H9 (cell line): ENCODE data around the gene CCL20. TPM values are rescaled to one million over a fixed set of nuclear protein-coding genes. Genes with fewer than 3 reads are reported as not detected.

Experiments
- DNase-seq: peaks from one replicate; pipeline ENCODE4 v3.0.0-alpha.2; 2017
- H2AFZ ChIP-seq: one replicate; pipeline ENCODE4 v1.6.1; 2013; ENCODE audit warnings: mild to moderate bottlenecking, low read length, control low read depth, moderate library complexity
- H2AK5ac ChIP-seq: 2 replicates; pipeline ENCODE4 v1.6.1; 2013; ENCODE audit warnings: low read length, control low read depth, mixed read lengths; ENCODE audit not compliant: insufficient read length
- H2BK120ac ChIP-seq: one replicate; pipeline ENCODE4 v1.6.1; 2013; ENCODE audit warnings: low read depth, mild to moderate bottlenecking, low read length, control low read depth, inconsistent platforms; ENCODE audit not compliant: poor library complexity, severe bottlenecking
- H2BK12ac ChIP-seq: 2 replicates; pipeline ENCODE4 v1.6.1; 2013; ENCODE audit warnings: low read length, control low read depth, mixed read lengths, low read depth; ENCODE audit not compliant: insufficient read length
- H2BK15ac ChIP-seq: 2 replicates; pipeline ENCODE4 v1.6.1; 2013; ENCODE audit warnings: low read depth, low read length, control low read depth
- H2BK20ac ChIP-seq: one replicate; pipeline ENCODE4 v1.6.1; 2013; ENCODE audit warnings: low read depth, mild to moderate bottlenecking, low read length, control low read depth, inconsistent platforms; ENCODE audit not compliant: poor library complexity, severe bottlenecking
- H2BK5ac ChIP-seq: 2 replicates; pipeline ENCODE4 v1.6.1; 2013; ENCODE audit warnings: low read length, control low read depth, mixed read lengths; ENCODE audit not compliant: insufficient read length
- H3K14ac ChIP-seq: 2 replicates; pipeline ENCODE4 v1.6.1; 2013; ENCODE audit warnings: low read length, control low read depth; ENCODE audit not compliant: insufficient read depth
- H3K18ac ChIP-seq: 2 replicates; pipeline ENCODE4 v1.6.1; 2013; ENCODE audit warnings: low read depth, mild to moderate bottlenecking, mixed read lengths, low read length, control low read depth; ENCODE audit not compliant: insufficient read length
- H3K23ac ChIP-seq: 2 replicates; pipeline ENCODE4 v1.6.1; 2013; ENCODE audit warnings: low read length, control low read depth, mixed read lengths, low read depth; ENCODE audit not compliant: insufficient read length
- H3K23me2 ChIP-seq: 2 replicates; pipeline ENCODE4 v1.6.1; 2013; ENCODE audit warnings: low read depth, mild to moderate bottlenecking, mixed read lengths, low read length, control low read depth; ENCODE audit not compliant: insufficient read length, poor library complexity, severe bottlenecking
- H3K27ac ChIP-seq: 2 replicates; pipeline ENCODE4 v1.5.1; 2013; ENCODE audit warnings: low read length, control low read depth, mixed read lengths, low read depth; ENCODE audit not compliant: insufficient read length
- H3K27me3 ChIP-seq: 2 replicates; pipeline ENCODE4 v1.6.1; 2013; ENCODE audit warnings: low read length, control low read depth, inconsistent platforms; ENCODE audit not compliant: insufficient read depth
- H3K4ac ChIP-seq: 2 replicates; pipeline ENCODE4 v1.6.1; 2013; ENCODE audit warnings: low read depth, mild to moderate bottlenecking, control low read depth, inconsistent platforms, low read length, moderate library complexity
- H3K4me1 ChIP-seq: 2 replicates; pipeline ENCODE4 v1.6.1; 2013; ENCODE audit warnings: low read length, control low read depth, inconsistent platforms; ENCODE audit not compliant: insufficient read depth
- H3K4me2 ChIP-seq: 2 replicates; pipeline ENCODE4 v1.6.1; 2013; ENCODE audit warnings: low read length, control low read depth, mixed read lengths; ENCODE audit not compliant: insufficient read length, insufficient read depth
- H3K56ac ChIP-seq: 2 replicates; pipeline ENCODE4 v1.6.1; 2013; ENCODE audit warnings: low read depth, mild to moderate bottlenecking, mixed read lengths, low read length, control low read depth; ENCODE audit not compliant: insufficient read length
- H3K79me1 ChIP-seq: 2 replicates; pipeline ENCODE4 v1.6.1; 2013; ENCODE audit warnings: low read depth, mild to moderate bottlenecking, moderate library complexity, low read length, control low read depth, inconsistent platforms; ENCODE audit not compliant: insufficient read depth, poor library complexity, severe bottlenecking
- H3K79me2 ChIP-seq: 2 replicates; pipeline ENCODE4 v1.6.1; 2013; ENCODE audit warnings: low read length, control low read depth, inconsistent platforms; ENCODE audit not compliant: insufficient read depth
- H3K9ac ChIP-seq: 2 replicates; pipeline ENCODE4 v1.6.1; 2013; ENCODE audit warnings: low read length, control low read depth, mixed read lengths; ENCODE audit not compliant: insufficient read length; ENCODE audit errors: extremely low read depth
- H3K9me3 ChIP-seq: one replicate; pipeline ENCODE4 v1.6.1; 2013; ENCODE audit warnings: low read depth, low read length, inconsistent platforms; ENCODE audit not compliant: control insufficient read depth
- H3T11ph ChIP-seq: one replicate; pipeline ENCODE4 v1.6.1; 2013; ENCODE audit warnings: mild to moderate bottlenecking, low read length, control low read depth, inconsistent platforms
- H4K20me1 ChIP-seq: one replicate; pipeline ENCODE4 v1.6.1; 2013; ENCODE audit not compliant: control insufficient read depth, insufficient read length, insufficient read depth
- H4K5ac ChIP-seq: 2 replicates; pipeline ENCODE4 v1.6.1; 2013; ENCODE audit warnings: low read depth, mild to moderate bottlenecking, mixed read lengths, low read length, control low read depth; ENCODE audit not compliant: insufficient read length
- H4K8ac ChIP-seq: replicated peaks from 2 replicates; pipeline ENCODE4 v1.6.1; 2013; ENCODE audit warnings: low read length, control low read depth, mixed read lengths, low read depth; ENCODE audit not compliant: insufficient read length
- H4K91ac ChIP-seq: 2 replicates; pipeline ENCODE4 v1.6.1; 2013; ENCODE audit warnings: low read depth, mild to moderate bottlenecking, moderate library complexity, mixed read lengths, low read length, control low read depth; ENCODE audit not compliant: insufficient read length
- H3K27ac Mint-ChIP-seq, 3 experiments: 2 replicates in 2 of 3; 3 replicates in 1 of 3; pipeline ENCODE4 v1.8.0; 2020 to 2021; ENCODE audit warnings: mixed read lengths in 3 of 3, mild to moderate bottlenecking in 1 of 3, moderate library complexity in 1 of 3
- H3K27me3 Mint-ChIP-seq: 2 replicates; pipeline ENCODE4 v1.8.0; 2021; ENCODE audit warnings: low read depth, mild to moderate bottlenecking, moderate library complexity, mixed read lengths
- H3K36me3 Mint-ChIP-seq, 3 experiments: 2 replicates in 2 of 3; 3 replicates in 1 of 3; pipeline ENCODE4 v1.8.0; 2020 to 2021; ENCODE audit warnings: low read depth in 3 of 3, mixed read lengths in 3 of 3; ENCODE audit not compliant: insufficient read depth in 1 of 3
- H3K4me1 Mint-ChIP-seq, 2 experiments: 2 replicates each; pipeline ENCODE4 v1.8.0; 2020; ENCODE audit warnings: mixed read lengths in 2 of 2
- H3K4me3 Mint-ChIP-seq, 2 experiments: 2 replicates in 1 of 2; 3 replicates in 1 of 2; pipeline ENCODE4 v1.8.0; 2020 to 2021; ENCODE audit warnings: mild to moderate bottlenecking in 2 of 2, mixed read lengths in 2 of 2, moderate library complexity in 1 of 2
- H3K9me3 Mint-ChIP-seq, 2 experiments: 2 replicates in 1 of 2; 3 replicates in 1 of 2; pipeline ENCODE4 v1.8.0; 2020; ENCODE audit warnings: mild to moderate bottlenecking in 2 of 2, mixed read lengths in 2 of 2, moderate library complexity in 1 of 2
- WGBS: extraction: QIAGEN DNeasy Blood & Tissue Kit; methylation state at CpG from one replicate; pipeline ENCODE4 v1.1.7; 2013; ENCODE audit warnings: missing lambda C conversion rate, low lambda C conversion rate, mixed read lengths; ENCODE audit not compliant: insufficient read length; ENCODE audit errors: extremely low coverage; 5-methylcytosine and 5-hydroxymethylcytosine counted together
- total RNA-seq: library from RNA; stranded (reverse); gene quantifications from 2 replicates; pipeline ENCODE4 v1.2.1, GENCODE V29; 2021
- TF ChIP-seq, protein P1 (sequence below): fragments of 200-600 bp; sonication (generic); conservative IDR thresholded peaks from 3 replicates; pipeline ENCODE4 v1.8.0; 2021; ENCODE audit warnings: antibody characterized with exemption, mild to moderate bottlenecking

Gene CCL20
- total RNA-seq, 1 experiment from 2014 or later: not detected

DNA sequence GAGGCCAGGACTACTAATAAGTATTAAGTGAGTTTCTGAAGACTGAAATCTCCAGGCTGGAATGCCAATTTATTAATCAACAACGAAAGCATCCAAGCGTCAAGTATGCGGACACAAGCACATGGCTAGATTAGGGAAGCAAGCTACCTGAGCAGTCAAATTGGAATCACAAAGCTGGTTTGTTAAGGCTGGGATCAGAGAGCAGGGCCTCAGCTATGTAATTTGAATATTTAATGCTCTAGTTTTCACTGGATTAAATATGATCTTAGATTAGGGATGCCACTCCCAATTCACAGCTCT, 5.7 kb downstream of the CCL20 start:
- H4K8ac ChIP-seq: no peak overlapping the region
- H2BK120ac ChIP-seq: no peak overlapping the region
- no peak overlapping the region for H2BK15ac ChIP-seq
- Mint-ChIP-seq H3K4me3 (no peak overlapping the region), H3K9me3 (no peaks in the 10 kb centered on the region; a peak in 1 of 5 replicates), H3K27ac (no peak overlapping the region), H3K4me1 (peaks cover 15 to 21% of the 10 kb centered on the region in 2 experiments), H3K36me3 (no peaks in the 10 kb centered on the region), H3K27me3 (no peaks in the 10 kb centered on the region; the same call in 1 of the 2 replicates)
- H4K5ac ChIP-seq: no peak overlapping the region
- H3K27ac ChIP-seq: no peak overlapping the region
- no peak overlapping the region for H2AK5ac ChIP-seq
- H2BK12ac ChIP-seq: no peak overlapping the region
- TF ChIP-seq, protein P1, sequence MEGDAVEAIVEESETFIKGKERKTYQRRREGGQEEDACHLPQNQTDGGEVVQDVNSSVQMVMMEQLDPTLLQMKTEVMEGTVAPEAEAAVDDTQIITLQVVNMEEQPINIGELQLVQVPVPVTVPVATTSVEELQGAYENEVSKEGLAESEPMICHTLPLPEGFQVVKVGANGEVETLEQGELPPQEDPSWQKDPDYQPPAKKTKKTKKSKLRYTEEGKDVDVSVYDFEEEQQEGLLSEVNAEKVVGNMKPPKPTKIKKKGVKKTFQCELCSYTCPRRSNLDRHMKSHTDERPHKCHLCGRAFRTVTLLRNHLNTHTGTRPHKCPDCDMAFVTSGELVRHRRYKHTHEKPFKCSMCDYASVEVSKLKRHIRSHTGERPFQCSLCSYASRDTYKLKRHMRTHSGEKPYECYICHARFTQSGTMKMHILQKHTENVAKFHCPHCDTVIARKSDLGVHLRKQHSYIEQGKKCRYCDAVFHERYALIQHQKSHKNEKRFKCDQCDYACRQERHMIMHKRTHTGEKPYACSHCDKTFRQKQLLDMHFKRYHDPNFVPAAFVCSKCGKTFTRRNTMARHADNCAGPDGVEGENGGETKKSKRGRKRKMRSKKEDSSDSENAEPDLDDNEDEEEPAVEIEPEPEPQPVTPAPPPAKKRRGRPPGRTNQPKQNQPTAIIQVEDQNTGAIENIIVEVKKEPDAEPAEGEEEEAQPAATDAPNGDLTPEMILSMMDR: no peak
- no peak for DNase-seq
- no peak overlapping the region for H4K91ac ChIP-seq
- no peak overlapping the region for H3K23ac ChIP-seq
- H3K79me1 ChIP-seq: no peaks in the 10 kb centered on the region
- no peaks in the 10 kb centered on the region for H3K9me3 ChIP-seq
- H3K4ac ChIP-seq: no peak overlapping the region
- H3K9ac ChIP-seq: no peak overlapping the region
- H2BK5ac ChIP-seq: no peak overlapping the region
- H4K20me1 ChIP-seq: no peaks in the 10 kb centered on the region
- H3K4me1 ChIP-seq: peaks cover 5% of the 10 kb centered on the region
- WGBS: no CpG with 5 or more reads among the region's 3 CpGs
- H3T11ph ChIP-seq: no peak overlapping the region
- H2AFZ ChIP-seq: no peak overlapping the region
- no peak overlapping the region for H3K18ac ChIP-seq
- no peak overlapping the region for H3K14ac ChIP-seq
- no peaks in the 10 kb centered on the region for H3K79me2 ChIP-seq
- no peaks in the 10 kb centered on the region for H3K23me2 ChIP-seq
- no peak overlapping the region for H3K4me2 ChIP-seq
- no peaks in the 10 kb centered on the region for H3K27me3 ChIP-seq
- no peak overlapping the region for H3K56ac ChIP-seq
- H2BK20ac ChIP-seq: no peak overlapping the region
